Kidney (tissue), 14 donors: ENCODE measurements around the gene PPP2R2D. TPM values are rescaled to one million over a fixed set of nuclear protein-coding genes. Genes with fewer than 3 reads are reported as not detected.

Experiments used
- DNase-seq, 5 donors: peaks; one replicate each; pipeline ENCODE4 v3.0.0-alpha.2; 2013 to 2020
- FAIRE-seq: peaks from 2 replicates; lab custom pipeline; 2012; peaks lifted over from hg19 to GRCh38; lab: Jason Lieb, UNC
- H3K27ac ChIP-seq, 2 donors: one replicate each; pipeline ENCODE4 v1.7.0; 2013; ENCODE audit warnings: low read depth in 2 of 2, low read length in 2 of 2, inconsistent platforms in 1 of 2
- H3K27me3 ChIP-seq: one replicate; pipeline ENCODE4 v1.7.1; 2013; ENCODE audit warnings: low read length, inconsistent platforms; ENCODE audit not compliant: control insufficient read depth, insufficient read depth
- H3K36me3 ChIP-seq, 3 donors: one replicate each; pipeline versions ENCODE4 v1.7.0 to v1.7.1; 2013; ENCODE audit warnings: low read length in 3 of 3, control low read depth in 1 of 3, inconsistent platforms in 1 of 3; ENCODE audit not compliant: insufficient read depth in 3 of 3, control insufficient read depth in 2 of 3
- H3K4me1 ChIP-seq, 3 donors: one replicate each; pipeline versions ENCODE4 v1.7.0 to v1.7.1; 2013; ENCODE audit warnings: low read length in 3 of 3, inconsistent platforms in 1 of 3, low read depth in 1 of 3; ENCODE audit not compliant: control insufficient read depth in 2 of 3, insufficient read depth in 2 of 3
- H3K4me3 ChIP-seq, 3 donors: one replicate each; pipeline versions ENCODE4 v1.7.0 to v1.8.1; 2013; ENCODE audit warnings: low read length in 3 of 3, control low read depth in 1 of 3, inconsistent platforms in 1 of 3
- H3K9ac ChIP-seq, 3 donors: one replicate each; pipeline versions ENCODE4 v1.7.0 to v1.7.1; 2013; ENCODE audit warnings: low read length in 3 of 3, control low read depth in 1 of 3, inconsistent platforms in 1 of 3
- H3K9me3 ChIP-seq, 3 donors: one replicate each; pipeline versions ENCODE4 v1.7.0 to v1.7.1; 2013; ENCODE audit warnings: low read length in 3 of 3, control low read depth in 1 of 3, inconsistent platforms in 1 of 3; ENCODE audit not compliant: control insufficient read depth in 2 of 3, insufficient read depth in 1 of 3
- intact Hi-C: fragments of 100-400 bp; cut with DNase I; formaldehyde crosslinking; loops from one replicate; pipeline ENCODE4 v1.11.1; 2022
- polyA plus RNA-seq: library from polyadenylated mRNA; stranded (reverse); fragments of 350-450 nt; fragmentation: Illumina TruSeq; extraction: RNeasy Lipid Tissue Mini Kit (QIAGEN cat#74804); gene quantifications from one replicate; pipeline ENCODE4 v1.2.3, GENCODE V29; 2014; ENCODE audit warnings: low read depth, low replicate concordance; ENCODE audit not compliant: insufficient read depth
- total RNA-seq: library from RNA; stranded (reverse); fragmentation: NEBNext Ultra II Directional; extraction: Animal tissue kit (Norgen Biotek cat#: 25700); gene quantifications from one replicate; pipeline ENCODE4 v1.2.1, GENCODE V29; 2021
- TF ChIP-seq, protein P1 (sequence below): IDR thresholded peaks from 3 replicates; pipeline ENCODE4 v1.5.1; 2012; ENCODE audit warnings: mild to moderate bottlenecking, moderate library complexity, borderline replicate concordance; ENCODE audit not compliant: insufficient read depth; ENCODE audit errors: extremely low read depth
- donor health status: control.
- donor health status: control.
- donor health status: control.
- donor health status: control.
- donor health status: control.
- donor health status: DM: yes; HTN: yes; CAD: no.
- donor health status: Normal renal cell carcinoma (clear cell type).

The PPP2R2D gene
- total and polyA plus RNA-seq, 2 donors from 2014 or later = 28.3 to 34.8 TPM

DNA sequence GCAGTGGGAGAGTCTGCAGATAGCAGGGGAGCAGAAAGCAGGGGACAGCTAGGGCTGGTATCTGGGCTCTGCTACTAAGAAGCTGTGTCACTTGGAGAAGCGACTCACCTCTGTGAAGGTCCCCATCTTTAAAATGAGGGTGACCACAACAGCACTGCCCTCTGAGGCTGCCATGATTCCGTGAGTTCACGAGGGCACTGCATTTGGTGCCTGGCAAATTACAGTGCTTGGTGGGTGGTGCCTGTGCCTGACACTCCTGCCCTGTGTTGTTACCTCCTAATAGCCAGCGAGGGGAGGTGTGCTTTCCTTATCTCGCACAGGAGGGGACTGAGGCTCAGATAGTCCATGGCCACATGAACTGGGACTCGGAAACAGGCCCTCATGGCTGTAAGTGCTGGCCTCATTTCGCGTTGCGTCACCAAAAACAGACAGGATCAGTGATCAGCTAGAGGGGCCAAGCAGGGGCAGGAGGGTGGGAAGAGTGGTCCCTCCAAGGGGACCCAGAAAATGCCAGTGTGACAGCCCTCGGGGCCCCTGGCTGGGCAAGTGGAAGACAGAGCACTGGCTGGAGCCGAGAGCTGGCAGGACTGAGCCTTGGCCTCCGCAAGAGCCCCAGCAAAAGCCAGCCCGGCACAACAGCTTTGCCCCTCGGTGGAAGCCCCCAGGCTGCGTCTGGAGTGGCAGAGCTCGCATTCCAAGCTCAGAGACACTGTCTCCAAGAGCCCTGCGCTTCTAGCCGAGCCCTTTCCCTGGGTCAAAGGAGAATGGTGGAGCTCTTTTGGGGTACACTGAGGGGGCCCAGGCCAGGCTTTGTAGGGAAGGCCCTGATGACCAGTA is 98.3 kb downstream of the PPP2R2D start:
- no peaks in the 10 kb centered on the region for H3K27me3 ChIP-seq
- peaks cover 0 to 6% (median 2%) of the 10 kb centered on the region in 3 donors for H3K4me1 ChIP-seq
- no peaks in the 10 kb centered on the region for H3K36me3 ChIP-seq
- TF ChIP-seq, protein P1, sequence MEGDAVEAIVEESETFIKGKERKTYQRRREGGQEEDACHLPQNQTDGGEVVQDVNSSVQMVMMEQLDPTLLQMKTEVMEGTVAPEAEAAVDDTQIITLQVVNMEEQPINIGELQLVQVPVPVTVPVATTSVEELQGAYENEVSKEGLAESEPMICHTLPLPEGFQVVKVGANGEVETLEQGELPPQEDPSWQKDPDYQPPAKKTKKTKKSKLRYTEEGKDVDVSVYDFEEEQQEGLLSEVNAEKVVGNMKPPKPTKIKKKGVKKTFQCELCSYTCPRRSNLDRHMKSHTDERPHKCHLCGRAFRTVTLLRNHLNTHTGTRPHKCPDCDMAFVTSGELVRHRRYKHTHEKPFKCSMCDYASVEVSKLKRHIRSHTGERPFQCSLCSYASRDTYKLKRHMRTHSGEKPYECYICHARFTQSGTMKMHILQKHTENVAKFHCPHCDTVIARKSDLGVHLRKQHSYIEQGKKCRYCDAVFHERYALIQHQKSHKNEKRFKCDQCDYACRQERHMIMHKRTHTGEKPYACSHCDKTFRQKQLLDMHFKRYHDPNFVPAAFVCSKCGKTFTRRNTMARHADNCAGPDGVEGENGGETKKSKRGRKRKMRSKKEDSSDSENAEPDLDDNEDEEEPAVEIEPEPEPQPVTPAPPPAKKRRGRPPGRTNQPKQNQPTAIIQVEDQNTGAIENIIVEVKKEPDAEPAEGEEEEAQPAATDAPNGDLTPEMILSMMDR = no peak
- H3K4me3 ChIP-seq = no peak overlapping the region
- H3K27ac ChIP-seq = no peak overlapping the region
- peak in 1 of 5 donors; percentile 71 for DNase-seq
- intact Hi-C loops = no loop called here
- FAIRE-seq = no peak
- no peaks in the 10 kb centered on the region for H3K9me3 ChIP-seq
- no peak overlapping the region for H3K9ac ChIP-seq

DNA sequence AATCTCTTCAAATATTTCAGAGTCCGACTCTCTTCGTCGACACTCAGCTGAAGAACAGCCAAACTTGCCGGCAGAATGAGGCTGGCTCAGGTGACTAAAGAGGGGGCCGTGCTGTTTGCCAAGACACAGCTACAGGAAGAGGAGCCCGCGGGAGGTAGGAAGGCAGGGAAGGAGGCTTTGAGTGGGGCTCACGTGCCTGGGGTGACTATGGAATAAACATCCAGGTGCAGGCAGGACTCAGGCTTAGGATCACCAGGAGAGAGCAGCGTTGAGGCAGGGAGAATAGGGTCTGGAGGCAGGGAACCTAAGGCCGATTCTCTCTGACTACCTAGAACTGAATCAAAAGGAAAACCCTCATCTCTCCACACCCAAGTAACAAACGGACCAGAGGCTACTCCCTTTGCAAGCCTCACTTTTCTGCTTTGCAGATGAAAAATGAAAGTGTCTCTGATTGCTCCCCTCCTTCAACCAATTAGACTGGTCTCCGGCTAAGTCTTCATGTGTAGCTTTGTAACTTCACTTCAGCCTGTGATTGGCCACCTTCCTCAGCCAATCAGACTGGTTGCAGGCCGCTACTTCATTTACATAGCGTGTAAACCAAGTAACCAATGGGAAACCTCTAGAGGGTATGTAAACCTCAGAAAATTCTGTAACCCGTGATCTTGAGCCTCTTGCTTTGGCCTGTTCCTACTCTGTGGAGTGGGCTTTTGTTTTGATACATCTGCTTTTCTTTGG is 100.6 kb downstream of the PPP2R2D start:
- Histone ChIP-seq H3K4me3 (no peak overlapping the region), H3K27ac (no peak overlapping the region), H3K9ac (no peak overlapping the region), H3K9me3 (peaks cover 0 to 4% (median 0%) of the 10 kb centered on the region in 3 donors), H3K27me3 (no peaks in the 10 kb centered on the region), H3K4me1 (peaks cover 0 to 6% (median 2%) of the 10 kb centered on the region in 3 donors), H3K36me3 (no peaks in the 10 kb centered on the region)
- TF ChIP-seq, protein P1 = no peak
- DNase-seq (peak in 1 of 5 donors; percentile 21), FAIRE-seq (no peak)
- intact Hi-C loops = no loop called here

DNA sequence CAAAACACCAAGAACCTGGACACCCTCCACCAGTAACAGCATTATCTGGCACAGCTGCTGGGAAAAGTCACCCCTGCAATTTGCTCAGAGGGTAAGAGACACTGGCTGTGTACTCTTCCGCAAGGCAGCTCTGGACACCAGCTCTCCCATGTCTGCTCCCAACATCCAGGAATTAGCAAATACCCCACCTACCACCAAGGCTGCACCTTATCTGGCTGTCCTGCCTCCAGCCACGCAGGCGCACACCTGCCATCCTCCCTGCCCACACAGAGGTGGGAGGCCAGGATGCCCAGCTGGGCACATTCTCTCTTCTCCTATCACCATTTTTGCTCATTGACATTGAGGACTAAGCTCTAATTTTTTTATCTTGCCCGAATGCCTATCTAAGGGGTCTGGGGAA is 101.2 kb downstream of the PPP2R2D start:
- H3K27ac ChIP-seq = no peak overlapping the region
- H3K9ac ChIP-seq = no peak overlapping the region
- peaks cover 0 to 4% (median 0%) of the 10 kb centered on the region in 3 donors for H3K9me3 ChIP-seq
- TF ChIP-seq, protein P1 = no peak
- DNase-seq = no peak
- H3K4me3 ChIP-seq = no peak overlapping the region
- peaks cover 0 to 6% (median 2%) of the 10 kb centered on the region in 3 donors for H3K4me1 ChIP-seq
- no peaks in the 10 kb centered on the region for H3K27me3 ChIP-seq
- no peak for FAIRE-seq
- H3K36me3 ChIP-seq = no peaks in the 10 kb centered on the region
- intact Hi-C loops = no loop called here
